ENCODE measurements around the gene ROBO2.
A peak's percentile ranks its signal among the peaks of the same experiment; 100 is the strongest.

The ROBO2 gene

GRCh38 chr3:77039606-77040171 lies at the start of gene ROBO2:
TSS of gene ROBO2 (plus strand) at chr3:77040099. CDS start at chr3:77040786, 687 bp downstream.
- no peak for DNase-seq

- no peak for DNase-seq
Measured at GRCh38 chr3:76990606-76991005, 49.3 kb upstream of the ROBO2 start.

- no peak for DNase-seq
Measured at GRCh38 chr3:76991165-76991564, 48.7 kb upstream of the ROBO2 start.

DNA sequence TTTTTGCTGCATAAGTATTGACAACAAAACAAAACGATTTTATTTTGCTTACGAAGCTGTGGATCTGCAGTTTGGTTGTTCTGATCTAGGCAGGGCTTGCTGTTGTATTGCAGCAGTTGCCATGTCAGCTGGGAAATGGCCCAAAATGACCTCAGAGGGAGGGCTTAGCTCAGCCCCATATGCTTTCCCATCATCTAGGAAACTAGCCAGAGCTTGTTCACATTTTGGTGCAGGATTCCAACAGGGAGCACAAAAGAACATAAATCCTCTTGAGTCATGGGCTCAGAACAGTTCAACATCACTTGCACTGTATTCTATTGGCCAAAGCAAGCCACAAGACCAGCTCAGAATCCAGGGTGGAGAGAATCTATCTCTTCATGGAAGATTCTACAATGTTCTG lies 42.2 kb upstream of the ROBO2 start:
- DNase-seq, result no peak

- DNase-seq, result no peak
Measured at GRCh38 chr3:76998555-76998954, 41.3 kb upstream of the ROBO2 start.

DNA sequence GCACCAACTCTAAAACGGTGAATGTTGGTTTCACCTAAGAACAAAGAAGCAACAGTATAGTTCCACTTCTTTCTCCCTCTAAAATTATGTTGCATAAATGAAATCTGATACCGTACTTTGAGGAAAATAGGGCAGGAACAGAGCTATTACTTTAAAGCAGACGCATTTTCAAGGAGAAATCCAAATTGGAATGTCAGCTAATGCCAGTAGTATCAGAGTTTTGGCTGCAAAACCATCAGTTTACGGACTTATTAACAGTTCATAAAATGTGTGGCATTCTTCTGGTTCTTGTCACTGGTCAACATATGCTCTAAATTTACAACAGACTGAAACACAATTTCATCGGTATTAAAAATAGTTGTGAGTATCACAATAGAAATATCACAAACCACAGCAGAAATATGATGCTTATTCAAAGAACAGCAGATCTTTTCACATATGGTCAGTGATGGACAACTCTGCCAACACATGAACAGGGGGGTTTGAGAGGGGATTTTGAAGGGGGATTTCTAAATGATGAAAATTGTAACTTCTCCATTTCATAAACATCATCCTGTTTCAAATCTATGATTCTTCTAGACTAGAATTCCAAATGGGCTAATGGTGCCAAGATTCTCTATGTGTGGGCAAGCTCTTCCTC lies 38.7 kb upstream of the ROBO2 start:
- DNase-seq, result no peak

DNA sequence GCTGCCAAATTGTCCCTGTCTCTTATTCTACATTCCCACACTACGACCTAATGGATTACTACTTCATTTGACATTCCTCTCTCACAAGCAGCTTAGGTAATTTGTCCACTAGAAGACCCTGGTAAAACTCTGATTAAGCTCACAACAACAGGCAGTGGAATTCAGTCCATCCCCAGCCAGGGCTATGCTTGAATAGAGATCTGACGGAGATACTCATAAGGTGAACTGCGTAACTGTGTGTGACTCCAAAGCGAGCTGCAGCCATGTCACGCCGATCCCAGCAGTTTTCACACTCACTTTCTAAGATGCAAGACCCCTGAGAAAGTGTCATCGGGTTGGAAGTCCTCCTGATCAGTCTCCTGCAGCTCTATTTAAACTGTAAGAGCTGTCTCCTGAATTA lies 25.7 kb upstream of the ROBO2 start:
- no peak for DNase-seq

GRCh38 chr3:77025471-77025870 lies 14.4 kb upstream of the ROBO2 start:
- DNase-seq, result no peak

- DNase-seq, result no peak
Measured at GRCh38 chr3:77026904-77027634, 12.8 kb upstream of the ROBO2 start.

DNA sequence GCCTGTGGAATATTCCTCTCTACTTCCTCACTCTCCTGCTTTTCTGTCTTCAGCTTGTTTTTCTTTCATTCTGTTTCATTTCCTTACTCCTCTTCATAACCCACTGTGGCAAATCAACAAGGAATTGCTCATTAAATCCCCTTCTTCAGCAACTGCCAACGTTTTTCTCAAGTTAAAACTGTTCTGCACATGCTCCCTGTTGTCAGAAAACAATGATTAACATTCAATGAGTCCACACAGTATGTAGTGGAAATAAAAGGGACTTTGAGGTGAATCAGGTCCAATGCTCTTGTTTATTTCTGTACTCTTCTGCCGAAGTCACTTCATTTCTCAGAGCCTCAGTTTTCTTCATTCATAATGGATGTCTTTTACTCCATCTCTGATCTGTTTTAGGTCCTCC lies 11.9 kb upstream of the ROBO2 start:
- no peak for DNase-seq

GRCh38 chr3:77038468-77038929 lies 1.4 kb upstream of the ROBO2 start:
- DNase-seq, result peak; percentile 84

- no peak for DNase-seq
Measured at GRCh38 chr3:77038930-77039605, 831 bp upstream of the ROBO2 start.

DNA sequence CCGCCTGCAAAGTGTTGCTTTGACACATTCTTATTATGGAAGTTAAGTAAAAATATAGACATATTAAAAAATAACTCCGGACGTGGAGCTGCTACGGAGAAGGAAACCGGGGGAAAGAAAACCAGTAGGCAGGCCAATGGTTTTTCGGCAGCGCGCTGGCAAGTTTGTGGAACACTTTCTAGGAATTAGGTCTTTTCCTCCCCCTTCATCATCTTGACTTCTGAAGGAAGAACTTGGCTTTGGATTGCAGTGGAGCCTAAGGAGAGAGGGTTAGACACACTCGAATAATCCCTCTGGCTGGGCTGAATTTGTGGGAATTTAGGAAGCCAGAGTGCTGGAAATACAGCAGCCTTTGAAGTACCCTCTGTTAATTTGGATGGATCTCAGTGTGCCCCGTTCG lies 317 bp downstream of the ROBO2 start:
- DNase-seq, result no peak

DNA sequence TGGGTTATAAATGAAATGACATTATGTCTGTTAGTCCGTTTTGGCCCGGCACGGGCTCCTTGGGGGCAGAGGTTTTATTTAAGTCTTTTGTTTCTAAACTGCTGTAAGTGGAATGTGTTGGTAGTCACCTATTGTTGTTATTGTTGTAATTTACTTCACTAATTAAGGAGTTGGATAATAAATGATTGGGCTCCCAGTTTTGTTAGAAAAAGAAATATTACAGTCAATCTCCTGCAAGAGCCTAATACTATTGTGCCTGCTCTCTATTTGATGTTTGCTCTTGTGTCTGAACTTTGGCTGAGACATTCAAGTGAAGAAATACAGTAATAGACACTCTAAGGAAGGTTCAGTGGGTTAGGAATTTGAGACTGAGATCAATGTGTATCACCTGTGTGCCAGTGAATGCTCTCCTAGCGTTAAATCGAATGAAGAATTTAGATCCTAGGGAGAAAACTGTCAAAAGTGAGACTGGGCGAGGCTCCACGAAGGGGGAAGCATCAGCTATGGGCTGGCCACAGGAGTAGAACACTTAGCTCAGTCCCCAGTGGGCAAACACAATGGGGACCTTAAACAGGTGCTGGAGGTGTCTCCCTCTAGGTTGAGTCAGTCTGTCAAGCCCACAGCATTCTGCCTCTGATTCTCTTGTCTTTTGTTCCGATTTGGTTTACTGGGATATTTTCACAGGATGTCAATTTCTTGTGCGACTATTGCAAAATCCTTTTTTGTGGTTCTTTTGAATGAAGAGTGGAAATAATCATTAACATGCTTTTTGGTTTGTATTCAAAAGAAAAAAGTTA lies 1.2 kb downstream of the ROBO2 start:
- no peak for DNase-seq

DNA sequence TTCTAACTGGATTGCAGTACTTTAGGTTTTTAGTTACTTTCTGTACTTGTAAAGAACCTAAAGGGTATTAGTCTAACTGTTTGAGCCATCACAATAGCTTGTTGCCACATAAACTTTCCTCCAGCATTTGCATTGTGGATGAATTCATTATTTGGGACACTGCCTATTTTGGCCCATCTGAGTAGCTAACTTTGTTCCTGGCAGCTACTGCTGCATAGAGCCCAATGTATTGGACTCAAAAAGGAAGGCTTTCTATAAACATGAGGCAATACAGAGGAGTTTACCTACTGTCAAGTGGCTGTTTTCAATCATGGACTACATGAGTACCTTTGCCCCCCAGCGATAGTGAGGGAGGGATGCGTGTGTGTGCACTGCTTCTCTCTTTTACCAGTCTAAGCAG lies 1.9 kb downstream of the ROBO2 start:
- no peak for DNase-seq

GRCh38 chr3:77042343-77042742 lies 2.4 kb downstream of the ROBO2 start:
- no peak for DNase-seq

DNA sequence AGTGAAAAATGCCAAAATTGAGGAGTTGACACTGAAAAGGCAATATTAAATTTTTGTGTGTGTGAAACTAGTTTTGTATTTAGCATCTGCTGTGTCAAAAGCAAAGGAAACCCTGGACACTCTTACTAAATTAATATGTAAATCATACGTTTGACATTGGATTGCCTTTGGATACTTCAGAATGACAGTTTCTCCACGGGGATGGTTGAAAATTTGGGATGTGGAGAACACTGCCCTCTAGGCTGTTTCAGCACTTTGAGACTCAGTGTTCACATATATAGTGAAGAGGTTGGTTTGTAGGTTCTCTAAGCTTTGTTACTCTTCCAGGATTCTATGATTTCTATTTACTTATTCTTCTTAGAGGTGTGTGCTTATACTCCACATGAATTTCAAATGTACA lies 3.0 kb downstream of the ROBO2 start:
- no peak for DNase-seq

DNA sequence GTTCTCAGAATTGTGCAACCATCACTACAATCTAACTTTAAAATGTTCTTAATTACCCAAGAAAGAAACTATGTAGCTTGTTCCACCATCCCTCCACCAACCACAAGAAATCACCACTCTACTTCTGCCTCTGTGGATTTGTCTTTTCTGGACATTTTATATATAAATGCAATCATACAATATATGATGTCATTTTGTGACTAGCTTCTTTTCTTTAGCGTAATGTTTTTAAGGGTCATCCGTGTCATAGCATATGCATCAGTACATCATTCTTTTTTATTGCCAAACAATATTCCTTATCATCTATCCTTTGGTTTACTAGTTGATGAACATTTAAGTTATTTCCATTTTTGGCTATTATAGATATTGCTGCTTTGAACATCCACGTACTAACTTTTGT lies 5.8 kb downstream of the ROBO2 start:
- no peak for DNase-seq

DNA sequence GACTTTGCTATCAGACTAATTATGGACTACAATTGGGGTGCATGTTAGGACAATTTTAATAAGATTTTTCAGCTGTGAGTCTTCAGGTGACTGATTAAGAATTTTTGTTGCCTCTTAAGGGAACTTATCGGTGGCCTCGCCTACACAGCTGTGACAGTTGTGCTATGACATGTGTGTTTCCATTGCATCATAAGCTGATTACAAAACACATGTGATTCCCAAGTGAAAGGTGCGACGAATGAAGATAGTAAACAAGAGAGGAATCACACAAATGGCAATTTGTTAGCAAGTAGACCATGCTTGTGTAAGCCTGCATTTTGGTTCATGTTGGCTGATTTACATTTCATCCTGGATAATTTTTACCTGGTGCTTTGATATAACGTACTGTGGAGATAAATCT lies 8.3 kb downstream of the ROBO2 start:
- no peak for DNase-seq

DNA sequence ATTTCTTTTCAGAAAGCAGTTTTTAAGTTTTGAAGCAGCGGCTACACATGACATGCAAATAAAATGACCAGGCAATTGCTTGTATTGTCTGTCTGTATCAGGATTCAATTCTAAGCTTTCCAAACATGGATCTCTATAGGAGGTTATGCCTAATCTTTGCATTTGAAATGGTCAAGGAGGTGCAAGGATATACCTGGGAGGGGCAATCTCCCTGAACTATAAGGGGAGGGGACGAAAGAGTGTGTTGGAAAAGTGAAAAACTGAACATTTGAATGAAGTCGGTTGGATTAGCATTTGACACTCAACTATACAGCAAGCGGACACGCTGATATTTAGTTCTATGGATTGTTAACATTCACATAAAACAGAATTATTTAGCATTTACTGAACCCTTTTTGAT lies 11.7 kb downstream of the ROBO2 start:
- no peak for DNase-seq

DNA sequence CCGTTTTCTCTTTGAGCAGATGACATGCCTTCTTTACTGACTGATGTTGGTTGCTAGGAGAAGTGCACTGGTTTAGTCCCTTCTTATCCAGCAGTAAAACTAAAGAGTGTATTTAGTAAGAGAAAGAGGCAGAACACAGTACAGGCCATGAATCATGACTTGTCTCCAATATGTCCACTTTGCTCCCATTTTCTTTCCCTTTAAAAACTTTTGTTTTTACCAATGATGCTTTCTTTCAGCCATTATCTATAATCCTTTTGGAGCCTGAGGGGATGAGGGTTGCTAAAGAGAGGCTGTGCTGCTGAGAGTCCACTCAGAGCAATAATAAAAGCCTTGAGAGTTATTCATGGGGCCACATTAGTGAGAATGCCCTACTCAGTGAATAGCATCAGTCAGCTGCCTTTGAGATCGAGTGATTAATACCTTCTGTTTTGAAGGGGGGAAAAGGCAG lies 12.2 kb downstream of the ROBO2 start:
- DNase-seq, result no peak

GRCh38 chr3:77052733-77053670 lies 13.1 kb downstream of the ROBO2 start:
- DNase-seq, result no peak
